Peyer's patch (tissue), 4 donors: ENCODE data around the gene MAGI2. TPM values are rescaled to one million over a fixed set of nuclear protein-coding genes. Genes with fewer than 3 reads are reported as not detected.

ENCODE experiments used
- DNase-seq, 3 donors: peaks; one replicate each; pipeline ENCODE4 v3.0.0-alpha.2; 2017 to 2019
- H3K27ac ChIP-seq, 4 donors: fragments of 200-600 bp; sonication (generic); one replicate each; pipeline ENCODE4 v1.5.1; 2016 to 2019
- H3K27me3 ChIP-seq, 2 donors: fragments of 200-600 bp; sonication (generic); one replicate each; pipeline ENCODE4 v1.5.1; 2019
- H3K36me3 ChIP-seq, 3 donors: fragments of 200-600 bp; sonication (generic); one replicate each; pipeline ENCODE4 v1.5.1; 2016 to 2019
- H3K4me1 ChIP-seq, 4 donors: fragments of 200-600 bp; sonication (generic); one replicate each; pipeline ENCODE4 v1.5.1; 2016 to 2019
- H3K4me3 ChIP-seq, 4 donors: fragments of 200-600 bp; sonication (generic); 1 replicate in 3 of 4; 2 replicates in 1 of 4; pipeline ENCODE4 v1.5.1; 2016 to 2019; ENCODE audit warnings: mild to moderate bottlenecking in 1 of 4
- H3K9me3 ChIP-seq, 4 donors: fragments of 200-600 bp; sonication (generic); one replicate each; pipeline ENCODE4 v1.5.1; 2016 to 2019; ENCODE audit warnings: mild to moderate bottlenecking in 1 of 4
- POLR2A ChIP-seq, 2 donors: fragments of 450-650 bp; IDR thresholded peaks; one replicate each; pipeline ENCODE4 v1.5.1; 2017; ENCODE audit warnings: antibody characterized with exemption in 2 of 2, mild to moderate bottlenecking in 2 of 2, moderate library complexity in 2 of 2
- total RNA-seq, 4 donors: library from RNA; depleted of rRNA; stranded (reverse); fragments of >200 nt; gene quantifications; one replicate each; pipeline ENCODE4 v1.1.0, GENCODE V29; 2016
- TF ChIP-seq, protein P1 (sequence below), 6 experiments: fragments of 450-650 bp in 4 of 6; fragments of 200-600 bp in 2 of 6; sonication (generic) in 1 of 6; IDR thresholded peaks; one replicate each; pipeline ENCODE4 v1.5.1; 2017 to 2019; ENCODE audit warnings: antibody characterized with exemption in 6 of 6, mild to moderate bottlenecking in 3 of 6, moderate library complexity in 1 of 6

The MAGI2 gene
- total RNA-seq, 4 donors from 2014 or later, result 1.6 to 12.4 (median 2.8) TPM

DNA sequence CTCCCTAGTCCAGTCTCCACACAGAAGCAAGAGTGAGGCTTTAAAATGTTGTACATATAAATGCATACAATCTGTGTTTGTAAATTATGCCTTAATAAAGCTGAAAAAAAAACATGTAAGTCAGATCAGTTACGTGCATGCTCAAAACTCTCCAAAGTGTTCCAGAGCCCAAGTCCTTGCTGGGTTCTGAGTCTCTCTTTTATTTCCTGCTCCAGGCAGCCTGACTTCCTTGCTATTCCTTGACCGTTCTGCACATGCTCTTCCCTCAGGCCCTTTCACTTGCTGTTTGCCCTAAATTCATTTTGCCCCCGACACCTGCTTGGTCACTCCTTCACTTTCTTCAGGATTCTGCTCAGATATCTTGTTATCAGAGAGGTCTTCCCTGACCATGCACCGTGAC, 884.8 kb downstream of the MAGI2 start:
- TF ChIP-seq, protein P1, sequence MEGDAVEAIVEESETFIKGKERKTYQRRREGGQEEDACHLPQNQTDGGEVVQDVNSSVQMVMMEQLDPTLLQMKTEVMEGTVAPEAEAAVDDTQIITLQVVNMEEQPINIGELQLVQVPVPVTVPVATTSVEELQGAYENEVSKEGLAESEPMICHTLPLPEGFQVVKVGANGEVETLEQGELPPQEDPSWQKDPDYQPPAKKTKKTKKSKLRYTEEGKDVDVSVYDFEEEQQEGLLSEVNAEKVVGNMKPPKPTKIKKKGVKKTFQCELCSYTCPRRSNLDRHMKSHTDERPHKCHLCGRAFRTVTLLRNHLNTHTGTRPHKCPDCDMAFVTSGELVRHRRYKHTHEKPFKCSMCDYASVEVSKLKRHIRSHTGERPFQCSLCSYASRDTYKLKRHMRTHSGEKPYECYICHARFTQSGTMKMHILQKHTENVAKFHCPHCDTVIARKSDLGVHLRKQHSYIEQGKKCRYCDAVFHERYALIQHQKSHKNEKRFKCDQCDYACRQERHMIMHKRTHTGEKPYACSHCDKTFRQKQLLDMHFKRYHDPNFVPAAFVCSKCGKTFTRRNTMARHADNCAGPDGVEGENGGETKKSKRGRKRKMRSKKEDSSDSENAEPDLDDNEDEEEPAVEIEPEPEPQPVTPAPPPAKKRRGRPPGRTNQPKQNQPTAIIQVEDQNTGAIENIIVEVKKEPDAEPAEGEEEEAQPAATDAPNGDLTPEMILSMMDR (IDR thresholded peaks at IDR 0.05), result no peak
- no peak for TF ChIP-seq POLR2A (IDR thresholded peaks at IDR 0.05)
- Histone ChIP-seq H3K27ac (no peak overlapping the region), H3K4me1 (no peaks in the 10 kb centered on the region), H3K27me3 (no peaks in the 10 kb centered on the region), H3K9me3 (no peaks in the 10 kb centered on the region), H3K36me3 (no peaks in the 10 kb centered on the region), H3K4me3 (no peak overlapping the region)
- DNase-seq, result no peak

DNA sequence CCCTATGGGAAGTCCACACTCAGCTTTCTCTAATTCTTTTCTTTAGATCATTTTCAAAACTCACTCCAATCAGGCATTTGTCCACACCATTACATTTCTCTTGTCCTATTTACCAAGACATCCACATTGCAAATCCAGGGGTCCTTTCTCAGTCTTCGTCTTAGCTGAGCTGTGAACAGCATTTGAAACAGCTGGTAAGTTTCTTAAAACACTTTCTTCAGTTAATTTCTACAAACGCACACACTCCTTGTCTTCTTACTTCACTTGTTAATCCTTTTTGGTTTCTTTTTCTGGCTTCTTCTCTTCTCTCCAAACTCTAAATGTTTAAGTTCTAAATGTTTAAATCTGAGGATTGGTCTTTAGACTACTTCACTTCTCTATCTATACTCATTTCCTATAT, 885.6 kb downstream of the MAGI2 start:
- DNase-seq, result no peak
- H3K27me3 ChIP-seq, result no peaks in the 10 kb centered on the region
- no peaks in the 10 kb centered on the region for H3K4me1 ChIP-seq
- H3K27ac ChIP-seq, result no peak overlapping the region
- no peaks in the 10 kb centered on the region for H3K9me3 ChIP-seq
- no peak overlapping the region for H3K4me3 ChIP-seq
- TF ChIP-seq, protein P1 (IDR thresholded peaks at IDR 0.05), result no peak
- no peak for TF ChIP-seq POLR2A (IDR thresholded peaks at IDR 0.05)
- no peaks in the 10 kb centered on the region for H3K36me3 ChIP-seq

DNA sequence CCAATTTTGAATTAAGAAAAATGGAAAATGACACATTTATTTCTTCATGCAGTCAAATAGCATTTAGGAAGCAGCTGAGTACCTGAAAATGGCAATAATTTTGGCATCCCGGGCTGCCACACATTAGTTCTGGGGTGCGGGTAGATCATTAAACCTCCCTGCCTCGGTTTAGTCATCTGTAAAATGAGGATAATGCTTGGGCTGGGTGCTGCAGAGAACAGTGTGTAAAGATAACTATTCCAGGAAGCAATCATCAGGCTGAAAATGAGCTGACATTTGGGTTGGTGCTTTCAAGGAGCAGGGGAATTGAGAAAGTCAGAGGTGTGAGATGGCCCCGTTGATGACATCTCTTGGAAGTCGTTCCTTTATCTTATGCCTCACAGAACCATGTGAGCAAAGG, 887.7 kb downstream of the MAGI2 start:
- H3K9me3 ChIP-seq, result no peaks in the 10 kb centered on the region
- H3K27ac ChIP-seq, result no peak overlapping the region
- DNase-seq, result no peak
- no peaks in the 10 kb centered on the region for H3K4me1 ChIP-seq
- TF ChIP-seq, protein P1 (IDR thresholded peaks at IDR 0.05), result no peak
- TF ChIP-seq POLR2A (IDR thresholded peaks at IDR 0.05), result no peak
- no peaks in the 10 kb centered on the region for H3K27me3 ChIP-seq
- H3K4me3 ChIP-seq, result no peak overlapping the region
- H3K36me3 ChIP-seq, result no peaks in the 10 kb centered on the region

DNA sequence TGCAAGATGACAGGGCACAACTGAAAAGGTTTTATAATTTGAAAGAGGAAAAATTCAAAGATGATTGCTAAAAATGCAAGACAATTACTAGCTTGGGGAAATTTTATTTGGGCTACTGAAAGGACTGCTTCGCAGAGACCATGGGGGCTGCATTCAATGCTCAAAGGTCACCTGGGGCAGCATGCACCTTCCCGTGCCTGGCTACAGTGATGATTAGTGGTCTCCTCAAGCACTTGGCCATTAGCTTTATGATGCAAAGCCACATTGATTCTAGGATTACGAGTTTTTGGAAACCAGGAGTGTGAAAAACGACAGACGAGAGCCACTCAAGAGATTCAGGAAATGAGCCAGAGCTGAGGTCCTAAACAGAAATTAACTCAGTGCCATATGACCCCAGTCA, 890.3 kb downstream of the MAGI2 start:
- Histone ChIP-seq H3K4me3 (no peak overlapping the region), H3K36me3 (no peaks in the 10 kb centered on the region), H3K27ac (no peak overlapping the region), H3K4me1 (no peaks in the 10 kb centered on the region), H3K9me3 (no peaks in the 10 kb centered on the region), H3K27me3 (no peaks in the 10 kb centered on the region)
- TF ChIP-seq, protein P1 (IDR thresholded peaks at IDR 0.05), result no peak
- no peak for TF ChIP-seq POLR2A (IDR thresholded peaks at IDR 0.05)
- DNase-seq, result no peak

DNA sequence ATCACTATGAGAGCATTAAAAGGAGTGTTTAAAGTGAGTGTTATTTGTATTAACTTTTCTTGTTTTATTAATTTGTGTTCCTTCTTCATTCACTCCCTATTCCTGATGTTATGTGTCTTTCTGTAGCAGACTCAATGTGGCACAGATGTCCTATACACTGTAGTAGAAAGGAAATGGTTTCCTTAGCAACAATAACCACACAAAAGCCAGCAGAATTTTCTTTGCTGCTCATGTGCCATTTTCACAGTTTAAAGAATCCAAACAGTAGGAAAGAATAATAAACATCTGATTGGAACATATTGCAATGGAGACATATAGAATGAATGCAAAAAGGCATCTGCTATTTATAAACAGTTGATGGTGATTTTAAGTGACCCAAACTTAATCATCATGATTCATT, 891.3 kb downstream of the MAGI2 start:
- no peaks in the 10 kb centered on the region for H3K4me1 ChIP-seq
- H3K27me3 ChIP-seq, result no peaks in the 10 kb centered on the region
- H3K27ac ChIP-seq, result no peak overlapping the region
- H3K4me3 ChIP-seq, result no peak overlapping the region
- no peaks in the 10 kb centered on the region for H3K36me3 ChIP-seq
- TF ChIP-seq POLR2A (IDR thresholded peaks at IDR 0.05), result no peak
- TF ChIP-seq, protein P1 (IDR thresholded peaks at IDR 0.05), result no peak
- no peaks in the 10 kb centered on the region for H3K9me3 ChIP-seq
- DNase-seq, result no peak

DNA sequence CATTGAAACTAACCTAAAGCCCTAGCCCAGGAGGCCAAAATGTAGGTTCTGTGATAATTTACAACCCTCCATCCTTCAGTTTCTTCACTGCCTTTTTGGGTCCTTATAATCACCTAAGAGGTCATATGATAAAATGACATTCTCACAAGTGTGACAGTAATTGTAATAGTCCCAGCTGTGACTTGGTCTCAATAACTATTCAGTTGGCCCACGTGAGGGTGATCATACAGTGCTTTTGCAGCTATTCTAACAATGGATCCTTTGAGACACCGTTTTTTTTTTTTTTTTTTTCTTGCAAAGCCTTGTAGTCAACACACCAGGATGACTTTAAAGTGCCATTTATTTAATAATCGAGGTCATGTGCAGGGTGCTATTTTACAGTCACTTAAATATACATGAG, 894.9 kb downstream of the MAGI2 start:
- Histone ChIP-seq H3K4me3 (no peak overlapping the region), H3K9me3 (no peaks in the 10 kb centered on the region), H3K27ac (no peak overlapping the region), H3K4me1 (no peaks in the 10 kb centered on the region), H3K36me3 (no peaks in the 10 kb centered on the region), H3K27me3 (no peaks in the 10 kb centered on the region)
- DNase-seq, result no peak
- TF ChIP-seq, protein P1 (IDR thresholded peaks at IDR 0.05), result no peak
- TF ChIP-seq POLR2A (IDR thresholded peaks at IDR 0.05), result no peak
